ENCODE measurements around the gene NRF1. TPM values are rescaled to one million over a fixed set of nuclear protein-coding genes. Genes with fewer than 3 reads are reported as not detected.
A peak's percentile ranks its signal among the peaks of the same experiment; 100 is the strongest.
"Not testable (repeated sequence)": the region's sequence is repeated elsewhere in the genome, so short reads cannot be mapped to it uniquely, and the experiment has no call there.

Gene NRF1
- total RNA-seq, 1 donor from 2014 or later, result 4.5 TPM

DNA sequence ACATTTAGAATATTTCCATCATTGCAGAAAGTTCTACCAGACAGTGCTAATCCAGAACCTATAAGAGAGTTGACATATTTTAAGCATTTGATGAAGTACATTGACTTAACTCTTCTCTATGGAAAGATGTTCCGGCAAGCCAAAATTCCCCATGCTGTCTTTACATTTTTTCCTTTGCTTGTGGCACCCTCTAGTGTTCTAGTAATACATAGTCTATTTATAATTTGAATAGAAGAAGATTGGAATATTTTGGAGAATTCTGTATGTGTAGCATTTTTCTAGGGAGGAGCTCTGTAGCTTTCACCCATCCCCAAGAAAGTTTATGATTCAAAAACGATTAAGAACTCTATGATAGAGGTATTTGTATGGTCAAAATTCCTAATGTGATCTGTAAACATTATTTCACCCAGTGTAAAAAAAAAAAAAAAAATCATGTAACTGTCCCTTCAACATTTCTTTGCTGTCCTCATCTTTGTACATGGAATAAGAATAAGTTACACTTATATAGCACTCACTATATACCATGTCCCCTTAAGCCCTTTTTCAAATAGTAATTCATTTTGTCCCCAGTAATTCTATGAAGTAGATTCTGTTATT, 33.2 kb downstream of the NRF1 start:
- no peak for DNase-seq (ENCODE audit: low spot score)
- ATAC-seq, result peak; percentile 60

DNA sequence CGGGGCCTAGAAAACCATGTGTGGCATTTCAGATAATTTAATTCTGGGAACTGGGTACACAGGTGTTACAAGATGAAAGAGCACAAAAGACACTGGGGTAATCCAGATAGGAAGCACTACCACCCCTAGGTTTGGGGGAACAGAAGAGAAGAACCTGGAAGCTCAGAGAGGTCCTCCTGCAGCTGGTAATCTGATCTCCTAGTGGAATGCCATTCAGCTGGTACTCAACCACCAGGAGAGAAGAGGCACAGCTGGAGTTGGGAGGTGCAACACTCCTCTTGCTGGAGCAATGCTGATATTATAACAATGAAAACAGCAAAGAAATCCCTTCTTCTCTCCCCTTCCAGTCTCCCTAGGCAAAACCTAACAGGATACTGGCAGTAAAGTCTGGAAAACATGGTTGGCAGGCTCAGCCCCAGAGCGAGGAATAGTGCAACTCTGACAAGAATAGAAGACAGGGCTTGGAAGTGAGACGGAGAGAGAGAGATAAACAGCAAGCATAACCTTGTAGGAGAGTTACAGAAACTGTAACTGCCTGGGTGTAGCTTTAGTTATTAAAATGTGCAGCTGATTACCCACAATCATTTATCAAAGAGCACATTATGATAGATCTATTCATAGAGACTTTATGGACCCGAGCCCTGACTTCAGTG, 35.0 kb downstream of the NRF1 start:
- DNase-seq (ENCODE audit: low spot score), result no peak
- ATAC-seq, result no peak

DNA sequence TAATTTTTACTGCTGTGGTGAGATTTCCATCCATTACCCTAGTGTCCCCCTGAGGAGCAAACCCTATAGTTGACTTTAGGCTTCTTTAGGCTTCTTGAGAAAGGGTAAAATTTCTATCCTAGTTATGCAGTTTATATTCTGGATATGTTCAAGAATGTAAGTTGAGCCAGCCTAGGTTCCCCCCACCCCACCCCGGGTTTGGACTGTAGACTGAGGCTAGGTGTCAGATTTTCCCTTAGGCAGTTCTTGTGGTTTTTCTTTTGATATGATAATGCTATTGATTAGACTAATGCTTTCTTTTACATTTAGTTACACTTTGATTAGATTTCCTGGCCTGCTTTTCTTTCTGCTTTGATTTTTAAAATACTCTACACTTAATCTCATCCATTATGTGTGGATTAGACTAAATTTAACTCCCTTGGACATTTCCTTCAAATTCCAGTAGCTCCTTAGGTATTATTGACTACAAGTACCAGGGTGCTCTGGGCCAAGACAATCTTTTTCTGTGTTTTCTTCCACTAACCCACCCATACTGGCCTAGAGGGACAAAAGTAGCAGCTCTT, 37.7 kb downstream of the NRF1 start:
- no peak for ATAC-seq
- DNase-seq (ENCODE audit: low spot score), result no peak

DNA sequence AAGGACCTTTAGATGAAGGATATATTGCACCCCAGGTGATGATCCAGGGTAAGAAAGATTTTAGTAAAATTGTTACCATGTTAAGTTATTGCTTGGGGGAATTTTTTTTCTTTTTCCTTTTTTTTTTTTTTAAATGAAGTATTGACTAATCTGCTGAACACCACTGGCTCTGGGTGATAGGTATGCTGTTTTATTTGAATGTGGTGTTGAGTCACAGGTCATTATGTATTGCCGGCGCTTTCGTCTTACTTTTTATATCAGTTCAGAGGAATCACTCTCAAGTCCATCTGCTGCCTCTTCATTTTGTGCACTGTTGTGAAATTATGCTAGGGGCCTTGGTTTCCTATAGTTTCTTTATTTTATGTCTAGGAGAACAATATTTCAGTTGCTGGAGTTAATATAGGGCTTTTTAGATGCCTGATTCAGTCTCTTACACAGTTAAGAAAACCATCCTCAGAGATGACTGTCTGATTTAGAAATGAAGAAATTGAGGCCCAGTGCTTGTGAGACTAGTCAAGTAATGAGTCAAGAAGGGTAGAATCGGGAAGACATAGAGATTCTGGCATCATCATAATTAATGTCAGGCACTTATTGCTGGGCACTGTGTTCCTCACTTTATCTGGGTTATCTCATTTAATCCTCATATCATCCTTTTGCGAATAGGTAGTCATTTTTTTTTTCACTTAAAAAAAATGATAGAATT, 38.7 kb downstream of the NRF1 start:
- DNase-seq (ENCODE audit: low spot score) (no peak), ATAC-seq (no peak)

DNA sequence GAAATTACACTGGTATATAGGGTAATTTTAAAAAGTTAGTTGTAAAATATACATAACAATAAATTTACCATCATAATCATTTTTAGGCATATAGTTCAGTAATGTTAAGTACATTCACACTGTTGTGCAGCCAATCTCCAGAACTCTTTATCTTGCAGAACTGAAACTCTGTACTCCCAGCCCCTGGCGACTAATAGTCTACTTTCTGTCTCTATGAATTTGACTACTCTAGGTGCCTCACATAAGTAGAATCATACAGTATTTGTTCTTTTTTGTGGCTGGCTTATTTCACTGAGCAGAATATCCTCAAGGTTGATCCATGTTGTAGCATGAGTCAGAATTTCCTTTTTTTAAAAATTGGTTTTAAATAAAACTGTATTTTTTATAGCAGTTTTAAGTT, 41.4 kb downstream of the NRF1 start:
- DNase-seq (ENCODE audit: low spot score) (no peak), ATAC-seq (no peak)

DNA sequence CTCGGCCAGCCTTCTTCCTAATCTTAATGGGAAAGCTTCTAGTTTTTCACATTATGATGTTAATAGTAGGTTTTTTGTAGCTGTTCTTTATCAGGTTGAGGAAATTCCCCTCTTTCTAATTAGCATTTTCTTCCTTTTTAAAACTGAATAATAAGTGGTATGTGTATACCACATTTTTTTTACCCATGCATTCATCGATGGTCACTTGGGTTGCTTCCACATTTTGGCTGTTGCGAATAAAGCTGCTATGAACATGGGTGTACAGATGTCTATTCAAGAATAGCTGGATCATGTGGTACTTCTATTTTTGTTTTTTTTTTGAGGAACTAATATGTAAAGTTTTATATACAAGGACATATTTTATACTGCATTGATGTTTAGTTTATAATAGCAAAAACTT, 44.3 kb downstream of the NRF1 start:
- no peak for ATAC-seq
- no peak for DNase-seq (ENCODE audit: low spot score)

DNA sequence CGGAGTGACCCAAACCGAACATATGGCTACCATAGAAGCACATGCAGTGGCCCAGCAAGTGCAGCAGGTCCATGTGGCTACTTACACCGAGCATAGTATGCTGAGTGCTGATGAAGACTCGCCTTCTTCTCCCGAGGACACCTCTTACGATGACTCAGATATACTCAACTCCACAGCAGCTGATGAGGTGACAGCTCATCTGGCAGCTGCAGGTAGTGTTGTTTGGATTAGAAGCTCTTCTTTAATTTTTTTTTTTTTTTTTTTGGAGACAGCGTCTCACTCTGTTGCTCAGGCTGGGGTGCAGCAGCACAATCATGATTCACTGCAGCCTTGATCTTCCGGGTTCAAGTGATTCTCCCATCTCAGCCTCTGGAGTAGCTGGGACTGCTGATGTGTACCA, 45.8 kb downstream of the NRF1 start:
- ATAC-seq, result no peak
- DNase-seq (ENCODE audit: low spot score), result no peak

DNA sequence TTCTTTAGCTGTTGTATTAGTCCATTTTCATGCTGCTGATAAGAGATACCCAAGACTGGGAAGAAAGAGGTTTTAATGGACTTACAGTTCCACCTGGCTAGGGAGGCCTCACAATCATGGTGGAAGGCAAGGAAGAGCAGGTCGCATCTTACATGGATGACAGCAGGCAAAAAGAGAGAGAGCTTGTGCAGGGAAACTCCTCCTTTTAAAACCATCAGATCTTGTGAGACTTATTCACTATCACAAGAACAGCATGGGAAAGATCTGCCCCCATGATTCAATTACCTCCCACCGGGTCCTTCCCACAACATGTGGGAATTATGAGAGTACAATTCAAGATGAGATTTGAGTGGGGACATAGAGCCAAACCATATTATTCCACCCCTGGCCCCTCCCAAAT, 48.4 kb downstream of the NRF1 start:
- not testable (repeated sequence) for DNase-seq (ENCODE audit: low spot score)

DNA sequence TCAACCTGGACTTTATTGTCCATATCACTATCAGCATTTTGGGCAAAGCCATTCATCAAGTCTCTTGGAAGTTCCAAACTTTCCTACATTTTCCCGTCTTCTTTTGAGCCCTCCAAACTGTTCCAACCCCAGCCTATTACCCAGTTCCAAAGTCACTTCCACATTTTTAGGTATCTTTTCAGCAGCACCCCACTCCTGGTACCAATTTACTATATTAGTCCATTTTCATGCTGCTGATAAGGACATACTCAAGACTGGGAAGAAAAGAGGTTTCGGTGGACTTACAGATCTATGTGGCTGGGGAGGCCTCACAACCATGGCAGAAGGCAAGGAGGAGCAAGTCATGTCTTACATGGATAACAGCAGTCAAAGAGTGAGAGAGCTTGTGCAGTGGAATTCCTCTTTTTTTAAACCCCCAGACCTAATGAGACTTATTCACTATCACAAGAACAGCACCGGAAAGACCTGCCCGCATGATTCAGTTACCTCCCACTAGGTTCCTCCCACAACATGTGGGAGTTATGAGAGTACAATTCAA, 50.2 kb downstream of the NRF1 start:
- DNase-seq (ENCODE audit: low spot score), result no peak
- no peak for ATAC-seq

More for the DNA sequence above, 48.4 kb downstream of the NRF1 start:
- not testable (repeated sequence) for ATAC-seq

DNA sequence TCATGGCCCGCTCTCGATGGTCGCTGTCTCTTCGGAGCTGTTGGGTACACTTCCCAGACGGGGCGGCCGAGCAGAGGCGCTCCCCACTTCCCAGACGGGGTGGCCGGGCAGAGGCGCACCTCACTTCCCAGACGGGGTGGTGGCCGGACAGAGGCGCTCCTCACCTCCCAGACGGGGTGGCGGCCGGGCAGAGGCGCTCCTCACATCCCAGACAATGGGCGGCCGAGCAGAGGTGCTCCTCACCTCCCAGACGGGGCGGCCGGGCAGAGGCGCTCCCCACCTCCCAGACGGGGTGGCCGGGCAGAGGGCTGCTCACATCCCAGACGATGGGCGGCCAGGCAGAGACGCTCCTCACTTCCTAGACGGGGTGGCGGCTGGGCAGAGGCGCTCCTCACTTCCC, 51.7 kb downstream of the NRF1 start:
- ATAC-seq; DNase-seq (ENCODE audit: low spot score): not testable (repeated sequence)

DNA sequence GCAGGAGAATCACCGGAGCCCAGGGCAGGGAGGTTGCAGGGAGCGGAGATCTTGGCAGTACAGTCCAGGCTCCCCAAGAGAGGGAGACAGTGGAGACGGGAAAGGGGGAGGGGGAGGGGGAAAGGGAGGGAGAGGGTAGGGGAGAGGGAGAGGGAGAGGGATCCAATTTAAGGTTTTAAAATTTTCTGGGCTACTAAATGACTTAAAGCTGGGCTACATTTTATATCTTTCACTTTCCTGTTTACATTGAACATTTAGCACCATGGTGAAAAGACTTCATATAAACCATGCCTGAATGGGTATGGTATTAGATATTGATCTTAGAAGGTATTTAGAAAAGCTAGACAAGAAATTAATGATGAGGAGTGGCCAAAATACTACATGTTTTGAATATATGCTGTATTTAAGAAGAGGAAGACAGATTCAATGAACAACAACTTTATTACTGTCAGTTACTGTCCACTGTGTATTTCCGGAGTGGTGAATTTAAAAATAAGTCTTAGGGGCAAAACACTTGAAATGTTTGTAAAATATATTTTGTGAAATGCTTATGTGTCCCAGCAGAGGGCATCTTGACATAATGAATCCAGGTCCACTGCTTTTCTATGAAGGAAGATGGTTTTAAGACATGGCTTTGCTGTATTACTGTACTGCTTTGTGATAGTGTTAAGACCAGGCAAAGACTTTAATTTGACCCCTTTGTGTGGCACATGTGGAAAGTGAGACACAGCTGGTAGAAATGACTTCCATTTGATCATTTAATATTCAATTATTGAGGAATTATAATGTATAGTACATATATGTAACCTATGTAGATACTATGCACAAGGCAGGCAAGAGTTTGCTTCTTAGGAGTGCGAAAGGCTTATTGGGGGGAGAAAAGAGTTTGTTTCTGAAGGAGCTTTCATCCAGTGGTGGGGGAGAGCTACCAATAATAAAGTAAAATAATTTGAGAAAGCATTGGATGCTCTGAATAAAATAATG, 52.8 kb downstream of the NRF1 start:
- ATAC-seq, result peak; percentile 68
- no peak for DNase-seq (ENCODE audit: low spot score)

DNA sequence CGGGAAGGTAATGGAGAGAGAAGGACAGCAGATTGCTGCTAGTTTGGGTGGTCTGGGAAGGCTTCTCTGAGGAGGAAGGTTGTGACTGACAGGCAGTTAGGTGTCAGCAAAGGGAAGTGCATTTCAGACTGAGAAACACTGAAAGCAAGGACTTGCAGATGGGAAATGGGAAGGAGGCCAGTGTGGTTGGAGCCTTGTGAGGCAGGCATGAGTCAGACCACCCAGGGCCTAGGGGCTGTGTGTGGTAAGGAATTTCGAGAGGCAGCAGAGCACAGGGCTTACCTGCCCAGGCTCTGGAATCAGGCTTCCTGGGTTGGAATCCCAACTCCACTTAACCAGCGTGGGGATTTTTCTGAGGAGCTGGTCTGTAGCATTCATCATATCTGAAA, 53.5 kb downstream of the NRF1 start:
- DNase-seq (ENCODE audit: low spot score), result no peak
- no peak for ATAC-seq

DNA sequence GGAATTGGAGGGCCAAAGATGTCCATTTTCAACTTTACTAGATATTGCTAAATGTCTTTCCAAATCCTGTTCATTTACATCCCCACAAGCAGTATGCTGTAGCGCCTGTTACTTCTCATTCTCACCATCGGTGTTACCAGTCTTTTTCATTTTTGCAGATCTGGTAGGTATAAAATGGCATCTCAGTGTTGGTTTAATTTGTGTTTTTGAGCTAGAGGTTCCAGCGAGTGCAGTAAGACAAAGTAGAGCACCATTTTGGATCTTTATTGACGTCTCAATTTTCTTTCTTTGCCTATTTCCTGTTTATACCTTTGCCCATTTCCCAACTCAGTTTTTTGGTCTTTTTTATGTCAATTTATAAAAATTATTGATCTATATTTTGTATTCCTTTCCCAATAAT, 55.6 kb downstream of the NRF1 start:
- no peak for DNase-seq (ENCODE audit: low spot score)
- no peak for ATAC-seq

DNA sequence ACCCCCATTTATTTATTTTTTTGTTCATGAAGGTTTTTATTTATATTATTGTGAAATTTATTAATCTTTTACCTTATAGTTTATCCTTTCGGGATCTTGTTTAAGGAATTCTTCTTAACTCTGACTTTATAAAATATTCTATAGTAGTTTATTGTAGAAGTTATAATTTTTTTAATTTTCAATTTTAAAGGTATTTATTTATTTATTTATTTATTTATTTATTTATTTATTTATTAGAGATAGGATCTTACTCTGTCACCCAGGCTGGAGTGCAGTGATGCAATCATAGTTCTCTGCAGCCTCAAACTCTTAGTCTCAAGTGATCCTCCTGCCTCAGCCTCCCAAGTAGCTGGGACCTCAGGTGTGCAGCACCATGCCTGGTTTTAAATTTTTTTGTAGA, 56.0 kb downstream of the NRF1 start:
- DNase-seq (ENCODE audit: low spot score) (no peak), ATAC-seq (no peak)

DNA sequence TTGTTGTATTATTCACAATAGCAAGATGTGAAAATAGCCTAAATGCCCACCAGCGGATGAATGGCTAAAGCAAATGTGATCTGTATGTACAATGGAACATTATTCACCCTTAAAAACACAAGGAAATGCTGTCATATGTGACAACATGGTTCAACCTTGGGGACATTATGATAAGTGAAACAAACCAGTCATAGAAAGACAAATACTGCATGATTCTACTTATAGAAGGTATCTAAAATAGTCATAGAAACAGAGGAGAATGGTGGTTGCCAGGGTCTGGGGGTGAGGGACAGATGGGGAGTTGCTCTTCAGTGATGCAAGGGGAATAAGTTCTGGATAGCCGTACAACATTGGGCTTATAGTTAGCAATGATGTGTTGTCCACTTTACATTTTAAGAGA, 58.4 kb downstream of the NRF1 start:
- DNase-seq (ENCODE audit: low spot score) (no peak), ATAC-seq (no peak)

DNA sequence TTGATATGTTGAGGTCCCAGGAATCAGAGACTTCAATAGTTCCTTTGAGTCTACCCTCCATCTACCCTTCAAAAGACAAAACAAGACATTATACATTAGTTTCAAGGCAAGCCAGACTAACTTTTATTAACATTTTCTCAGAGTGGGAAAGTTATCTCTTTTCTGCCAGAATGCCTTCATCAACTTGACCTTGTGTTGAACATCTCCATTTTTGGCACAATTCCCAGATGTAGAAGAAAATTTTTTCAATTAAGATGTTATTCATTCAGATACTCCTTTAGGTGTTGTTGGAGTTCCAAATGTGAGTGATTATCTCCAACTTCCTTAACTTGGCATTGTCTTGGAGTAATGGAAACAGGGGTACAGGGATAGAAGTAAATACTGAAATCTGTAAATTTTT, 59.1 kb downstream of the NRF1 start:
- no peak for DNase-seq (ENCODE audit: low spot score)
- no peak for ATAC-seq

DNA sequence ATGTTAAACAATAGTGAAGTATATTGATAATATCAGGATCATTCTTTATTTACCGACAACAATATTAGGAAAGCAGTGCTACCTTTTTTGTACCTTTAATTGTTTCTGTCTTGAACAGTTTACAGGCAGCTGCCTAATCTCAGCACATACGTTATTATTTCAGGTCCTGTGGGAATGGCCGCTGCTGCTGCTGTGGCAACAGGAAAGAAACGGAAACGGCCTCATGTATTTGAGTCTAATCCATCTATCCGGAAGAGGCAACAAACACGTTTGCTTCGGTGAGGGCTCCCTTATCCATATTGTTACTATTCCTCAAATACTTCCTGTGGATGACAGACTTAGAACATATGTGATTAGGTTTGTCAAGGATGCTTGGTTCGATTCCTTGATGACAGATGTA, 59.7 kb downstream of the NRF1 start:
- DNase-seq (ENCODE audit: low spot score) (no peak), ATAC-seq (no peak)

DNA sequence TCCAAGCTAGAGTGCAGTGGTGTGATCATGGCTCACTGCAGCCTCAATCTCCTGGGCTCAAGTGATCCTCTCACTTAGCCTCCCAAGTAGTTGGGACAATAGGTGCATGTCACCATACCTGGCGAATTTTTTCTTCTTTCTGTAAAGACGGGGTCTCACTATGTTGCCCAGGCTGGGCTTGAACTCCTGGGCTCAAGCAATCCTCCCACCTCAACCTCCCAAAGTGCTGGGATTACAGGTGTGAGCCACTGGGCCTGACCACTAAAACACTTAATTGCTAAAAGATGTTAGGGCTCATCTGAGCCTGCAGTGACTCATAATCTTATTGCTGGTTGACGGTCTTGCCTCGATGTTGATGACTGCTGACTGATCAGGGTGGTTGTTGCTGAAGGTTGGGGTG, 63.0 kb downstream of the NRF1 start:
- DNase-seq (ENCODE audit: low spot score); ATAC-seq: not testable (repeated sequence)

DNA sequence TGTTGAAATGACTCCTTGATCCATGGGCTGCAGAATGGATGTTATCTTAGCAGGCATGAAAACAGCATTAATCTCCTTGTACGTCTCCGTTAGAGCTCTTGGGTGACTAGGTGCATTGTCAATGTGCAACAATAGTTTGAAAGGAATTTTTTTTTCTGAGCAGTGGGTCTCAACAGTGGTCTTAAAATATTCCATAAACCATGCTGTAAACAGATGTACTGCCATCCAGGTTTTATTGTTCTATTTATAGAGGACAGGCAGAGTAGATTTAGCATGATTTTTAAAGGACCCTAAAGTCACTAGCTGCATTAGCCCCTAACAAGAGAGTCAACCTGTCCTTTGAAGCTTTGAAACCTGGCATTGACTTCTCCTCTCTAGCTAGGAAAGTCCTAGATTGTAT, 64.0 kb downstream of the NRF1 start:
- ATAC-seq, result no peak
- DNase-seq (ENCODE audit: low spot score), result no peak

DNA sequence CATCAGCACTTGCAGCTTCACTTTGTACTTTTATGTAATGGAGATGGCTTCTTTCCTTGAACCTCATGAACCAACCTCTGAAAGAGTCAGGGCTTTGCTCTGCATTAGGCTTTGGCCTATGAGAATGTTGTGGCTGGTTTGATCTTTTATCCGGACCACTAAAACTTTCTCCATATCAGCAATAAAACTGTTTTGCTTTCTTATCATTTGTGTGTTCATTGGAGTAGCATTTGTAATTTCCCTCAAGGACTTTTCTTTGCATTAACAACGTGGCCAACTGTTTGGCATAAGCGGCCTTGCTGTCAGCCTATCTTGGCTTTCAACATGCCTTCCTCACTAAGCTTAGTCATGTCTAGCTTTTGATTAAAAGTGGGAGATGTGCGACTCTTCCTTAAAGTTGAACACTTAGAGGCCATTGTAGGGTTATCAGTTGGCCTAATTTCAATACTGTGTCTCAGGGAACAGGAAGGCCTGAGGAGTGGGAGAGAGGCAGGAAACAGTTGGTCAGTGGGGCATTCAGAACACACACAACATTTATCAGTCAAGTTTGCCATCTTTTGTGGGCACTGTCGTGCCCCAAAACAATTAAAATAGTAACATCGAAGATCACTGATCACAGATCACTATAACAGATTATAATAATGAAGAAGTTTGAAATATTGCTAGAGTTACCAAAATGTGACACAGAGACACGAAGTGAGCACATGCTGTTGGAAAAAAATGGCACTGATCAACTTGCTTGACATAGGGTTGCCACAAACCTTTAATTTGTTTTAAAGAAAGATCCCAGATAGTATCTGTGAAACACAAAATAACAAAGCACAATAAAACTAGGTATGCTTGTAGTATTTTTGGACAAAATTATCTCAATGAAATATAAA, 64.7 kb downstream of the NRF1 start:
- ATAC-seq (no peak), DNase-seq (ENCODE audit: low spot score) (no peak)

Data from left lobe of liver (tissue), 2 donors.